Effector CD8-positive, alpha-beta T cell (primary cell): ENCODE results near the gene UQCRQ.
"Not testable (repeated sequence)": the region's sequence is repeated elsewhere in the genome, so short reads cannot be mapped to it uniquely, and the experiment has no call there.

ENCODE experiments used
- DNase-seq: peaks from one replicate; lab custom pipeline; 2025; lab: John Stamatoyannopoulos, UW

UQCRQ gene

DNA sequence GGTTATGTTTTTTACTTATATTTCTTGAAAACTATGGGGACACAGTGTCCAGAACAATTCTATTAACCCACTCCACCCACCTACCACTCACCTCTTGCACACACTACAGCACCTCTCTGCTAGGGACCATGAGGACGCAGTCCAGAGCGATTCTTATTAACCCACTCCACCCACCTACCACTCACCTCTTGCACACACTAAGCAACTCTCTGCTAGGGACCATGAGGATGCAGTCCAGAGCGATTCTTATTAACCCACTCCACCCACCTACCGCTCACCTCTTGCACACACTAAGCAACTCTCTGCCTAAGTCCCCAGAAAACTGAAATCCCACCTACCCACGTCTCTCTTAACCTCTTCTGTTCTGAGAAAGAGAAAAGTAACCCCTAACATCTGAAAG lies 33.8 kb upstream of the UQCRQ start:
- DNase-seq, result no peak

GRCh38 chr5:132834057-132834456 lies 32.4 kb upstream of the UQCRQ start:
- DNase-seq, result no peak

- DNase-seq, result no peak
Observed at GRCh38 chr5:132836852-132837251, 29.6 kb upstream of the UQCRQ start.

DNA sequence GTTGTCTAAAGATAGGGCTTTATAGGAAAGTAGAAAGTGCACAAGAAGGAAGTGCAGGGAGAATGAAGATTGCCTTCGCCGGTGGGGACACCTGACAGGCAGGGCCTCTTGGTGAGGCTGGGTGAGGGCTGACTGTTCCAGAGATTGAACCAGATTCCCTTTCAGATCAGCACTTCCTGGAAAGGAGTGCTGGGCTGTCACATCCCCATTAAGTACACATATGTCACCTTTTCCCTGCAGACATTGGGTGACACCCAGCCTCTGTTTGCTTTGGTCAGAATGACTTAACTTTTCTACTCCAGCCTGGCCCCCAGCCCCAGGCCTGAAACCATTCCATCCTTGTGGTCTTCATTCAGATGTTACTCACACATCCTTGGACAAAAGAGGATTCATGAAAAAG lies 28.6 kb upstream of the UQCRQ start:
- DNase-seq, result no peak

DNA sequence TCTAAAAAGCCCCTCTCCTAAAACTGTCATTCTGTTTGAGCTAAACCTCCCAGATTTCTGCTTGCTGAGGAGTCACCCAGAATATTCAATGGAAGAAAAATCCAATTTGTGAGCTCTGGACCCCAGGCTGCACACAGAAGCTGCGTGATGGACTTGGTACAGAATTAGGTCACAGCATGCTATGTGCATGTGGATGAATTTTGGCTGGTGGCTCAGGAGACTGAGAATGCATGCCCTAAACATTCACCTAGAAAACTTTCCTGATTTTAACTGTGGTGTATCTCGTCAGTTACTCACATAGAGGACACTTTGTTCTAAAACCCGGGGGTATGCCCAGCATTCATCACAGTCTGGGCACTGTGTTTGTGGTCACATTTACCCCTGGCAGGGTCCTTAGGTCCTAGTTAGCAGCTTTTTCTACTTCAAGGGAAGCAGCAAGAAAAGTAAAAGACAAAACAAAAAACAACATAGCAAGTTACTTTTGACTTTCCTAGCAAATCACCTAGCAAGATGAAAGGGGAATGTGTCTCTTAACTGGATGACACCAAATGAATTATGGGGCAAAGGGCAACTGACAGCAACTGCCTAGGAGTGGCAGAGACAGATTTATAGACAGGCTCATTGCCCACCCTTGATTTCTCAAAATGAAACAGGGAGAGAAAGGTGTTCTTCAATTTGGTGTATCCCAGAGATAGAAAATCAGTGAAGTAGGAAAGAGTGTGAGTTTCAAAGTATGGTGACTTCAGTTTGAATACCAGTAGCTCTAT lies 27.7 kb upstream of the UQCRQ start:
- no peak for DNase-seq

GRCh38 chr5:132839426-132840301 lies 26.8 kb upstream of the UQCRQ start:
- DNase-seq, result no peak

DNA sequence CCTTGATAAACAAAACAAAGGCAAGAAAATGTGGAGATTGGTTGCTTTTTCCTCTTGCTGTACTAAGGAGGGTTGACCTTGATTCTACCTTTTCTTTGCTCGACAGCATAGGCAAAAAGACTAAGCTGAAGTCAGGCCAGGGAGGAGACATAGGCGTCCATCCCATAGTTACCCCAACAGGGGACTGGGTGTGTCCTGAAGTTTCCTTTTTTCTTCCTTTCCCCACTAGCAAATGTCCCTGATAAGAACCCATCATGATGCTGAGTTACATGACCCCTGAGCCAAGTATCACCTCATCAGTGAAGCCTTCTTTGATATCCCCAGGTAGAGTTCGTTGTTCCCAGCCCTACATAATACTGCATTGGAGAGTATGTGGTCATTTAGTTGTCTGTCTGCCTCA lies 26.1 kb upstream of the UQCRQ start:
- DNase-seq, result no peak

DNA sequence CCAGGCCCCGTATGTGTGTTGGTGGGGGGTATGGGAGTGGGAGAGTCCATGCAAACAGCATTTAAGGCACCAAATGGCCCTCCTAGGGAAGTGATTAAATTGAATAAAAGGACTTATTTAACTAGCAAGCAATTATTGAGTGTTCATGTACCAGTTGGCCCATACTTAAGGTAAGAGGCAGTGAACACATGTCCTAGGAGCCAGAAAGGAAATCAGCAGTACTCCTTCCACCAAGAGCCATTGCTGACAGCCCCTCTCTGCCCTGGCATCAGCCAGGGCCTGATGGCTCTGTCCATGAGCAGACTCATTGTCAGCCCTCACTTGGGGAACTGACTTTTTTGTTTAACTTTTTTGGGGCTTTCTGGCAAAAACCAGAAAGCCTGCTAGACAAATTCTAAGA lies 25.5 kb upstream of the UQCRQ start:
- no peak for DNase-seq

DNA sequence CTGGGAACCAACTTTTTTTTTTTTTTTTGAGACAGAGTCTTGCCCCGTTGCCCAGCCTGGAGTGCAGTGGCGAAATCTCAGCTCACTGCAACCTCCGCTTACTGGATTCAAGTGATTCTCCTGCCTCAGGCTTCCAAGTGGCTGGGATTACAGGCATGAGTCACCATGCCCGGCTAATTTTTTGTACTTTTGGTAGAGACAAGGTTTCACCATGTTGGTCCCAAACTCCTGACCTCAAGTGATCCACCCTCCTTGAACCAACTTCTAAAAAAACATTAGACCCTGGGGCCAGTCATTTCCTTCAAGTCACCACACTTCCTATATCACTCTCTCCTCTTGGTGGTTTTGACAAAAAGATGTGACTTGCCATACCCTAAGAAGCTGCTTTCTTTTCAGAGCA lies 25.1 kb upstream of the UQCRQ start:
- DNase-seq, result no peak

DNA sequence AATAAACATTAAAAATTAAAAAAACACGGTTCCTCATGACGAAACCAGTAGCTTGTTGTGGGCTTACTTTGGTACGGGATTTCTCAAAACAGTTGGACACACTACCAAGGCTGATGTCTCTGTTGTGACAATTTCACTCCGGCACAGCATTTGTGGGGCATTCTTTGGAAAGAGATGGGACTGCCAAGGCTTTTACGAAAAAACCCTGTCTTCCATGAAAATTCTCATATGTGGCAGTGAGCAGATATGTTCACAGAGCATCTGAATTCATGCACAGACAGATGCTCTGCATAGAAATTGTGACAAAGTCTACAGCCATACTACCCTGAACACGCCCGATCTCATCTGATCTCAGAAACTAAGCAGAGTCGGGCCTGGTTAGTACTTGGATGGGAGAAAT lies 18.2 kb upstream of the UQCRQ start:
- DNase-seq, result no peak

- DNase-seq, result no peak
Observed at GRCh38 chr5:132849347-132849746, 17.1 kb upstream of the UQCRQ start.

DNA sequence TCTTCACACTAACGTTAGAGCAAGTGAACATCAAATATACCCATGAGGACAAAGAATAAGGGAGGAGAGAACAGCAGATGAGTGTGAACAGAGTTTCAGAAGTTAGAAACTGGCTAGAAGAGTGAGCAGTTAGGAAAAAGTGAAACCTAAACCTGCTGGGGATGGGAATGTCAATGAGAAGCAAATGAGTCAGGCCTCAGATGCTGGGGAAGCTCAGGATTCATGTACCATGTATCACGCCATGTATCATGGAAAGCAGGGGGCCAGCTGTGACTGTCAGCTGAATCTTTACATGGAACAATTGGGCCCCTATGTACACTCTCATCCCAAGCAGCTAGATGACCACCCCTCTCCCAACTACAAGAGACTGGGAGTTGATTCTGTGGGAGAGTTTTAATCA lies 16.4 kb upstream of the UQCRQ start:
- no peak for DNase-seq

GRCh38 chr5:132853323-132853722 lies 13.1 kb upstream of the UQCRQ start:
- no peak for DNase-seq

GRCh38 chr5:132853790-132854189 lies 12.7 kb upstream of the UQCRQ start:
- DNase-seq, result no peak

DNA sequence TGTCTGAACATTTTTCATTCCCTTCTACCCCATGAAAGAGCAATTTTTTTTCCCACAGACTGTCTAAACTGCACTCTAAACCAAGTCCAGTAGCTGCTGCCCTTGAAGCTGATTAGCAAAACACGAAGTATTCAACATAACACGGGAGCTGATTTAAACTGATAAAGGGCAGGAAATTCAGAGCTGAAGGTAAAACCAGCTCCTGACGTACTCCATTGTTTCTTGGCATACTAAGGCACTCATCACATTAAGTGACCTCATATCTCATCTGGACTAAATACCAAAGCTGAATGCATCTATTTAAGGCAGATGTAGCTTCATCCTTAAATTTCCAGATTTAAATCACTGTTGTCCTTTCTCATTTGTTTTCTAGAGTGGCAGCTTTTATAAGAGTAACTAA lies 12.1 kb upstream of the UQCRQ start:
- DNase-seq, result no peak

DNA sequence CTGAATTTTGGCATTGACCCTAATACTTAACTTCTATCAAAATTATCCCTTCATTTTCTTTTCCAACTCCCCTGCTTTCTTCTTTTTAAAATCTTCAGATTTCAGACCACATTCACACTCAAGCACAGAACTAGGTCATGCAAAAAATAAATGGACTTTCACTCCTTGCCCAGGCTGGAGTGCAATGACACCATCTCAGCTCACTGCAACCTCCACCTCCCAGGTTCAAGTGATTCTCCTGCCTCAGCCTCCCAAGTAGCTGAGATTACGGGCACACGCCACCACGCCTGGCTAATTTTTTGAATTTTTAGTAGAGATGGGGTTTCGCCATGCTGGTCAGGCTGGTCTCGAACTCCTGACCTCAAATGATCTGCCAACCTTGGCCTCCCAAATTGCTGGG lies 11.4 kb upstream of the UQCRQ start:
- DNase-seq, result not testable (repeated sequence)

GRCh38 chr5:132856011-132856410 lies 10.4 kb upstream of the UQCRQ start:
- DNase-seq, result no peak

GRCh38 chr5:132859889-132860437 lies 6.5 kb upstream of the UQCRQ start:
- no peak for DNase-seq

GRCh38 chr5:132860742-132861141 lies 5.7 kb upstream of the UQCRQ start:
- DNase-seq, result no peak

GRCh38 chr5:132865668-132866341 lies 637 bp upstream of the UQCRQ start:
- DNase-seq, result no peak

DNA sequence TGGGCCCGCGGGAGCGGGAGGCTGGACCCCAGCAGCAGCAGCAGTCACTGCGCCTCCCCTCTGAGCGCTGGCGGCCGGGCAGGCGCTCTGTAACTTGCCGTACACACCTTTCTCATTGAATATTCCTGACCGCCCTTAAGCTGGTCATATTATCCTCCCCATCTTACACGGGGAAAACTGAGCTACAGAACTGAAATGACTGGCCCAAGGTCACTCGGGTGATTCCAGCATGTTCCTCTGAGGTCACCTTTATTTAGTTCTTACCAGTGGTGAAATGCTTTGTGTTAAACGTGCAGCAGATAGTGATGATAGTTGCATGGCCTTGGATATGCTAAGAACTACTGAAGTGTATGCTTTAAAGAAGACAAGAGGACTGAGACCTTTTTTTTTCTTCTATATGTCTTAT lies 607 bp downstream of the UQCRQ start:
- no peak for DNase-seq

GRCh38 chr5:132868754-132869153 lies 2.3 kb downstream of the UQCRQ start:
- DNase-seq, result no peak
